22Rv1 (cell line): ENCODE results near the gene WWP2.

Experiments used
- H3K27ac ChIP-seq: fragments of 450-650 bp; 2 replicates; pipeline ENCODE4 v1.5.1; 2017
- ZFX ChIP-seq: fragments of 450-650 bp; IDR thresholded peaks from 2 replicates; pipeline ENCODE4 v1.6.1; 2017; ENCODE audit warnings: antibody characterized with exemption, borderline replicate concordance
- TF ChIP-seq, protein P1 (sequence below): fragments of 450-650 bp; IDR thresholded peaks from 2 replicates; pipeline ENCODE4 v1.5.1; 2017; ENCODE audit warnings: mild to moderate bottlenecking

WWP2 gene

DNA sequence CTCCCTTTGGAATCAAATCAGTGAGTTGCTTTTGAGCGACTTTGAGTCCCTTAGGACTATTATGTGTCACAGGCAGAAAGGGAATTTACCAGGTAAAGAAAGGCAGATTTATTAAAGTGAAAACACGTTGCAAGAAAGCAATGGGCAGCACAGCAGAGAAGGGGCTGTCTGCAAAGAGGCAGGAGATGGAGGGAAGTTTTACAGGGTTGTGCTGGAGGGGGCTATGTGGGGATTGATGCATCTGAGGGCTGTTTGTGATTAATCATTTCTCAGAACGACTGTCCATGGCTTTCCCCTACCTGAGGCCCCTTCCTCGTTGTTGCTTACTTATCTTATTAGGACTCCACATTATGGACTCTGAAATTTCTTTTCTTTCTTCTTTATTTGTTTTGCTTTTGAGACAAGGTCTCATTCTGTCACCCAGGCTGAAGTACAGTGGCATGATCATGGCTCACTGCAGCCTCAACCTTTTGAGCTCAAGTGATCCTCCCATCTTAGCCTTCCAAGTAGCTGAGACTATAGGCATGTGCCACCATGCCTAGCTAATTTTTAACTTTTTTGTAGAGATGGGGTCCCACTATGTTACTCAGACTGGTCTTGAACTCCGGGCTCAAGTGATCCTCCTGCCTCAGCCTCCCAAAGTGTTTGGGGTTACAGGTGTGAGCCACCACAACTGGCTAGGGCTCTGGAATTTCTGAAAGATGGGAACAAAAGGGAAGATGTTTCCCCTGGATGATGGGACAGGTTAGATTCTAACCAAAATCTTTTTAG lies 5.5 kb downstream of the WWP2 start:
- H3K27ac ChIP-seq = no peak overlapping the region
- TF ChIP-seq, protein P1, sequence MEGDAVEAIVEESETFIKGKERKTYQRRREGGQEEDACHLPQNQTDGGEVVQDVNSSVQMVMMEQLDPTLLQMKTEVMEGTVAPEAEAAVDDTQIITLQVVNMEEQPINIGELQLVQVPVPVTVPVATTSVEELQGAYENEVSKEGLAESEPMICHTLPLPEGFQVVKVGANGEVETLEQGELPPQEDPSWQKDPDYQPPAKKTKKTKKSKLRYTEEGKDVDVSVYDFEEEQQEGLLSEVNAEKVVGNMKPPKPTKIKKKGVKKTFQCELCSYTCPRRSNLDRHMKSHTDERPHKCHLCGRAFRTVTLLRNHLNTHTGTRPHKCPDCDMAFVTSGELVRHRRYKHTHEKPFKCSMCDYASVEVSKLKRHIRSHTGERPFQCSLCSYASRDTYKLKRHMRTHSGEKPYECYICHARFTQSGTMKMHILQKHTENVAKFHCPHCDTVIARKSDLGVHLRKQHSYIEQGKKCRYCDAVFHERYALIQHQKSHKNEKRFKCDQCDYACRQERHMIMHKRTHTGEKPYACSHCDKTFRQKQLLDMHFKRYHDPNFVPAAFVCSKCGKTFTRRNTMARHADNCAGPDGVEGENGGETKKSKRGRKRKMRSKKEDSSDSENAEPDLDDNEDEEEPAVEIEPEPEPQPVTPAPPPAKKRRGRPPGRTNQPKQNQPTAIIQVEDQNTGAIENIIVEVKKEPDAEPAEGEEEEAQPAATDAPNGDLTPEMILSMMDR = no peak
- no peak for TF ChIP-seq ZFX

- TF ChIP-seq, protein P1 = no peak
- no peak for TF ChIP-seq ZFX
- no peak overlapping the region for H3K27ac ChIP-seq
Observed at GRCh38 chr16:69768666-69769065, 6.5 kb downstream of the WWP2 start.

- TF ChIP-seq, protein P1 = no peak
- no peak for TF ChIP-seq ZFX
- no peak overlapping the region for H3K27ac ChIP-seq
Observed at GRCh38 chr16:69769404-69769803, 7.3 kb downstream of the WWP2 start.

GRCh38 chr16:69771651-69771967 lies 9.5 kb downstream of the WWP2 start:
- TF ChIP-seq ZFX = no peak
- TF ChIP-seq, protein P1 = no peak
- no peak overlapping the region for H3K27ac ChIP-seq

- no peak for TF ChIP-seq ZFX
- TF ChIP-seq, protein P1 = no peak
Observed at GRCh38 chr16:69773260-69773947, 11.3 kb downstream of the WWP2 start.

DNA sequence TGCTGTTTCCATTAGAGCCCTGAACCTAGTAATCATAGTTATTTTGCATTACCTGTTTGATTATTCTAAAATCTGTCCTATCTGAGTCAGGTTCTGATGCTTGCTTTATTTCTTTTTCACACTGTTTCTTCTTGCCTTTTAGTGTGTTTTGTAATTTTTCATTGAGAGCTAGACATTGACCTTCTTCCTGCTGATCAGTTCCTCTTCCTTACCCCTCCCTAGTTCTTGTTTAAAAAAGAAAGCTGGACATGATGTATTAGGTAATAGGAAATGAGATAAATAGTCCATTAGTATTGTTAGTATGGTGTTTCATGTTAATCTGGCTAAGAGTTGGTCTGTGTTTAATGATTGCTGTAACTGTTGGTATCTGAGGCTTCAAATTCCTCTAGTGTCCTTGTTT lies 13.4 kb downstream of the WWP2 start:
- no peak overlapping the region for H3K27ac ChIP-seq
- TF ChIP-seq ZFX = no peak
- TF ChIP-seq, protein P1 = no peak

More at GRCh38 chr16:69773260-69773947, 11.3 kb downstream of the WWP2 start:
- H3K27ac ChIP-seq = no peak overlapping the region

GRCh38 chr16:69779724-69780123 lies 17.6 kb downstream of the WWP2 start:
- TF ChIP-seq ZFX = no peak
- TF ChIP-seq, protein P1 = no peak
- 0 out of 2 replicates have a peak overlapping the region, but pooled peaks have one; percentile 14 for H3K27ac ChIP-seq
